B cell (primary cell): ENCODE results near the gene NTN3.

Experiments
- EZH2 ChIP-seq: IDR thresholded peaks from 2 replicates; pipeline ENCODE4 v1.6.1; 2012; ENCODE audit warnings: borderline replicate concordance, low read depth, mild to moderate bottlenecking, moderate library complexity, low read length; ENCODE audit not compliant: insufficient read depth, poor library complexity, severe bottlenecking
- TF ChIP-seq, protein P1 (sequence below): fragments of 200-600 bp; IDR thresholded peaks from one replicate; pipeline ENCODE4 v1.8.0; 2022; ENCODE audit warnings: antibody characterized with exemption, mild to moderate bottlenecking

DNA sequence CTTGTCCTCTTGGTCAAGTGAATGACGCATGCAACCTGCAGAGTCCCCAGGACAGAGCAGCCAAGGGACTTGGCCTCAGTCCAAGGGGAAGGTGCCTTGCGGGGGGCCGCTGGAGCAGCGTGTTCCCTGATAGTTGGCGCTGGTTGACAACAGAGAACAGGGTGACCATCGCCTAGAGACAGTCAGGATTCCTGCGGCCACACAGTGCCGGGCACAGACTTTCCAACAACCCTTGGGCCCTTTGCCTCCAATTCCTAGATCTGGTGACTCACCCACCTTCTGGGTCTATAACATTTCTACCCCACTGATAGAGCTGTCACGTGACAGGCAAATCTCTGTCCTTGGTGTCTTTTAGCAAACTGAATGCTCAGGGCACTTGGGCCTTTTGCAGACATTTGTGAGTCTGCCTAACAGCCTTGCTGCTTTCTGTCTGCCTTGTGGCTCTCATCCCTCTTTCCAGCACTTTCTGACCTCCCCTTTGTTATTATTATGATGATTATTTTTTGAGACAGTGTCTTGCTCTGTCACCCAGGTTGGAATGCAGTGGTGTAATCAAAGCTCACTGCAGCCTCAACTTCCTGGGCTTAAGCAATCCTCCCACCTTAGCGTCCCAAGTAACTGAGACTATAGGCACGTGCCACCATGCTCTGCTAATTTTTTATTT, 23.0 kb upstream of the NTN3 start:
- TF ChIP-seq, protein P1, sequence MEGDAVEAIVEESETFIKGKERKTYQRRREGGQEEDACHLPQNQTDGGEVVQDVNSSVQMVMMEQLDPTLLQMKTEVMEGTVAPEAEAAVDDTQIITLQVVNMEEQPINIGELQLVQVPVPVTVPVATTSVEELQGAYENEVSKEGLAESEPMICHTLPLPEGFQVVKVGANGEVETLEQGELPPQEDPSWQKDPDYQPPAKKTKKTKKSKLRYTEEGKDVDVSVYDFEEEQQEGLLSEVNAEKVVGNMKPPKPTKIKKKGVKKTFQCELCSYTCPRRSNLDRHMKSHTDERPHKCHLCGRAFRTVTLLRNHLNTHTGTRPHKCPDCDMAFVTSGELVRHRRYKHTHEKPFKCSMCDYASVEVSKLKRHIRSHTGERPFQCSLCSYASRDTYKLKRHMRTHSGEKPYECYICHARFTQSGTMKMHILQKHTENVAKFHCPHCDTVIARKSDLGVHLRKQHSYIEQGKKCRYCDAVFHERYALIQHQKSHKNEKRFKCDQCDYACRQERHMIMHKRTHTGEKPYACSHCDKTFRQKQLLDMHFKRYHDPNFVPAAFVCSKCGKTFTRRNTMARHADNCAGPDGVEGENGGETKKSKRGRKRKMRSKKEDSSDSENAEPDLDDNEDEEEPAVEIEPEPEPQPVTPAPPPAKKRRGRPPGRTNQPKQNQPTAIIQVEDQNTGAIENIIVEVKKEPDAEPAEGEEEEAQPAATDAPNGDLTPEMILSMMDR = no peak
- TF ChIP-seq EZH2 = no peak
